ELR (cell line): Measurements from ENCODE around the gene ARMC9.
A peak's percentile ranks its signal among the peaks of the same experiment; 100 is the strongest.
"Not testable (repeated sequence)": the region's sequence is repeated elsewhere in the genome, so short reads cannot be mapped to it uniquely, and the experiment has no call there.

Source experiments
- DNase-seq: peaks from one replicate; pipeline ENCODE4 v3.0.0-alpha.2; 2015; ENCODE audit warnings: low read depth

Gene ARMC9

GRCh38 chr2:231244382-231245248 lies 46.2 kb downstream of the ARMC9 start:
- DNase-seq: no peak

GRCh38 chr2:231245249-231246094 lies 47.0 kb downstream of the ARMC9 start:
- peak; percentile 12 for DNase-seq

GRCh38 chr2:231246171-231246842 lies 47.9 kb downstream of the ARMC9 start:
- DNase-seq: no peak

GRCh38 chr2:231250146-231250545 lies 51.7 kb downstream of the ARMC9 start:
- DNase-seq: no peak

GRCh38 chr2:231250698-231251097 lies 52.3 kb downstream of the ARMC9 start:
- DNase-seq: no peak

- not testable (repeated sequence) for DNase-seq
Observed at GRCh38 chr2:231253292-231253691, 54.9 kb downstream of the ARMC9 start.

- no peak for DNase-seq
Observed at GRCh38 chr2:231256494-231256893, 58.1 kb downstream of the ARMC9 start.

- no peak for DNase-seq
Observed at GRCh38 chr2:231257763-231258162, 59.3 kb downstream of the ARMC9 start.

GRCh38 chr2:231258701-231259100 lies 60.3 kb downstream of the ARMC9 start:
- no peak for DNase-seq

GRCh38 chr2:231259104-231259503 lies 60.7 kb downstream of the ARMC9 start:
- no peak for DNase-seq

- DNase-seq: peak; percentile 62
Observed at GRCh38 chr2:231260442-231261208, 62.2 kb downstream of the ARMC9 start.

- no peak for DNase-seq
Observed at GRCh38 chr2:231263118-231263831, 64.8 kb downstream of the ARMC9 start.

- no peak for DNase-seq
Observed at GRCh38 chr2:231270221-231271114, 72.0 kb downstream of the ARMC9 start.

- no peak for DNase-seq
Observed at GRCh38 chr2:231272991-231273390, 74.6 kb downstream of the ARMC9 start.

- no peak for DNase-seq
Observed at GRCh38 chr2:231276987-231277386, 78.6 kb downstream of the ARMC9 start.

- no peak for DNase-seq
Observed at GRCh38 chr2:231277962-231278361, 79.5 kb downstream of the ARMC9 start.

GRCh38 chr2:231278868-231279267 lies 80.4 kb downstream of the ARMC9 start:
- DNase-seq: no peak

- no peak for DNase-seq
Observed at GRCh38 chr2:231280846-231281245, 82.4 kb downstream of the ARMC9 start.

GRCh38 chr2:231284296-231284695 lies 85.9 kb downstream of the ARMC9 start:
- no peak for DNase-seq

- peak; percentile 27 for DNase-seq
Observed at GRCh38 chr2:231286964-231287363, 88.5 kb downstream of the ARMC9 start.
